Tongue (tissue), 2 donors: ENCODE data around the gene MPDZ. TPM values are rescaled to one million over a fixed set of nuclear protein-coding genes. Genes with fewer than 3 reads are reported as not detected.
A peak's percentile ranks its signal among the peaks of the same experiment; 100 is the strongest.

Experiments
- DNase-seq: peaks from one replicate; pipeline ENCODE4 v3.0.0-alpha.2; 2015
- total RNA-seq: library from RNA; depleted of rRNA; stranded (reverse); fragments of >200 nt; gene quantifications from one replicate; pipeline ENCODE4 v1.2.3, GENCODE V29; 2014

MPDZ gene
- total RNA-seq, 1 donor from 2014 or later: 86.0 TPM

DNA sequence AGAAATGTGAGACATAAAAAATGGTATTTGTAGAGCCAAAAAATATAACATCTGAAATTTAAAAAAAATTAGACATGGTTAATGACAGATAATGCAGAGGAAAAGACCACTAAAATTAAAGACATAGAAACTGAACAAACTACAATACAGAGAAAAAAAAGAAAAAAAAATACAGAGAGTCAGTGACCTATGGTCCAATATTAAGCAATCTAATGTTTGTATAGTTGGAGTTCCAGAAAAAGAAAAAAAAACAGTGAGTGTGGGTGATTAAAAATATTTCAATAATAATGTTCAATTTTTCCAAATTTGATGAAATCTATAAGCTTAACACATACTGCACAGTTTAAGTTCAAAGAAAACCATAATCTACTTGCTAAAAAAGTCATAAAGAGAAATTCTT lies 207.6 kb downstream of the MPDZ start:
- DNase-seq: no peak

DNA sequence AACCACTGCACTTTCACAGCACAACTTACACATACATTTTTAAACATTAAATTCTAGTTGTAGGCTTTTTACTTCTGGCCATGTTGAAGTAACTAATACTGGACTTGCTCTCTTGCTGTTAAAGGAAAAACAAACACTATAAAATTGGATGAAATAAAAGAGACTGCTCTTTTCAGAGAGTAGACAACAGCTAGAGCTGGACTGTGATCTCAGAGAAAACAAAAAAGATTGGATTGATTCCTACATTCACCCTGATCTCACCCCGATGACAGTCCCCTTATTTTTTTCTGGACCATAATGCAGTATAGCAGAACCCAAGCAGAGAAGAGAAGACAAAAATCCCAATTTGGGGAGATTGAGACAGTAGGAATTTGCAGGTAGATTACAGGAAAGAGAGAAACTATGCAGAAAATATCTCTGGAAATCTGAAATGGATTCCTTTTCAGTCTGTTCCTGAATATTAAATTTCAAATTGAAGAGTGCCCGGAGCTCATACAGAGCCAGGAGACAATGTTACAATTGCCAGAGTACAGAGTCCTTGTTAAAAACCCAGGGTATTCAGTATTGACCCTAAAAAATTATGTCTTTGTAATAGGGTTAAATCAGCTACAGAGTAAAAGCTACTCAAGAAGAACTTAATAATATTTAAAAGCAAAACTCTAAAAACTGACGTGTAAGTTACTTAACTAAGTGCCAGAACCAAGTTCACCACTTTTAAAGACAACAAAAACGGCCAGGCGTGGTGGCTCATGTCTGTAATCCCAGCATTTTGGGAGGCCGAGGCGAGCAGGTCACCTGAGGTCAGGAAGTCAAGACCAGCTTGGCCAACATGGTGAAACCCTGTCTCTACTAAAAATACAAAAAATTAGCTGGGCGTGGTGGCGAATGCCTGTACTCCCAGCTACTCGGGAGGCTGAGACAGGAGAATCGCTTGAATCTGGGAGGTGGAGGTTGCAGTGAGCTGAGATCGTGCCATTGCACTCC lies 208.6 kb downstream of the MPDZ start:
- no peak for DNase-seq

DNA sequence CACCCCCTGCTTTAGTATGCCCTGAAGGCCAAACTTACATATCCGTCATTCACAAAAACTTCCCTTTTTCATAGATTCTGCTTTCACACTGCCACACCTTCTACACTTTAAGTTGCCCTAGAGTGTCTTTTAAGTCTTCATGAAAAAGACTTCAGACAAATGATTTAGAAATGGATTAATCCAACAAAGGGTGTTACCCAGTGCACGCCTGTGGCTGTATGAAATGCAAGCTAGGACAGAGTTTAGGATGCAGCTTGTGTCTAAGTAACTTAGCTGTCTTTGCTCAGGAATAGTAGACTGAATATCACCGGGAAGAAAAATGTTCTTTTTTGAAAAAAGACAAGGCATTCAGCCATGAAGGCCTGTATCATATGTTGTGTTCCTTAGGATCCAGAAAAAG lies 210.0 kb downstream of the MPDZ start:
- peak; percentile 15 for DNase-seq

DNA sequence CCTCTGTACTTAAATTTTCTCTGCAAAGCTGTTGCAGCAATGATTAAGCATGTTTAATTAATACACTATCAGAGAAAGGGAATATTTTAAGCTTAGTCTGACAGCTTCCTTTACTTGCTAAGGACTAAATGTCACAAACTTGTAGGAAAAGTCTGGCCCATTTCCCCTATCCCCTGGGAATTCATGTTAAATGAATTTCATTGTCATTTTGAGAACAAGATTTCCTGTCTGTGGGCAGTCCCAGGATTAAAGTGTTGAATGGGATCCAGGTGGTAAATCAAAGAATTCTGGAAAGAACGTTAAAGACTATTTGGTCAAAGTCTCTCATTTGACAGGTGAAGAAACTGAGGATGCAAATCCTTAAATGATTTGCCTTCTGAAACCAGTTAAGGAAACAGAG lies 214.8 kb downstream of the MPDZ start:
- no peak for DNase-seq

DNA sequence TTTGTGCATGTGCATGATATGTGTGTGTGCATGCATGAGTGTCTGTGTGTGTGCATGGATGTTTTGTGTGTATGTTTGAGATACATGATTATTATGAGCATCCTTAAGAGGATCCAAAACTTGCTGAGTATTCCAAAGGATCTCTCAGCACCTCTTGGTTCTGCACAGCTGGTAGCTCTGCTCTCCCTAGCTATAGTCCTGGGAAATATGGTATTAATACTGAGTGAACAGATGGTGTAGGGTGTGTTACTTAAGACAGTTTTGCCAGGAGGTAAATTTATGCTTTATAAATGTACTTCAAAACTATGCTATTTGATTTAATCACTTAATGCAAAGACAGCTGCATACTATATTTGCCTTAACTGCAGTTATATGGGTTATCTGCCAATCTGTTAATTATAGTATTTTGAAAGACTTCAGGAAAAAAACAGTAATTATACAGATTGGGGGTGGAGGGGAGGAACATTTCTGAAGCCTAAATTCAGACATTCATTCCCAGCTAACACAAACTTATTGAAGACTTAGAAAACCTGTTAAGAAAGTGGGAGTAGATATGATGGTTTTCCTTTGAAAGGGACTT lies 215.5 kb downstream of the MPDZ start:
- DNase-seq: peak; percentile 73

DNA sequence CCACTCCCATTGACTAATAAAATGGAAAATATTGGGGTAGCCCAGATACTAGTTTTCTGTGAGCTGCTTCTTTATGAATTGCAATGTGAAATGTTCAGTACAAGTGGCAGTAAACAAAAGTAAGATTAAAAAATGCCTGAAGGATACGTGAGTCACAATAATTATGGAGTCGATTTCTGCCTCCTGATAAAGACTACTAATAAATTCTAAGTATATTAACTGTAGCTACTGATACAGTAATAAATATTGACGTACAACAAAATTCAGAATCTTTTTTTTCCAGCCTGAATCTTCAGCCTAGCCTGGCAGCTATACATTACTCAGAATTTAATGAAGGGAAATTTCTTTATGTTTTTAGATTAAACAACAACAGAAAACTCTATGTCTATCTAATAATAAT lies 218.1 kb downstream of the MPDZ start:
- DNase-seq: no peak
